ENCODE measurements around the gene COMT. TPM values are rescaled to one million over a fixed set of nuclear protein-coding genes. Genes with fewer than 3 reads are reported as not detected.

COMT gene
- total RNA-seq, 1 donor from 2014 or later, result 150 TPM

GRCh38 chr22:19979712-19980493, 38.3 kb downstream of the COMT start:
- H3K4me1 ChIP-seq, result peaks cover 14 to 20% of the 10 kb centered on the region in 2 donors
- H3K27me3 ChIP-seq, result no peaks in the 10 kb centered on the region
- H3K27ac ChIP-seq, result no peak overlapping the region
- TF ChIP-seq, protein P1, sequence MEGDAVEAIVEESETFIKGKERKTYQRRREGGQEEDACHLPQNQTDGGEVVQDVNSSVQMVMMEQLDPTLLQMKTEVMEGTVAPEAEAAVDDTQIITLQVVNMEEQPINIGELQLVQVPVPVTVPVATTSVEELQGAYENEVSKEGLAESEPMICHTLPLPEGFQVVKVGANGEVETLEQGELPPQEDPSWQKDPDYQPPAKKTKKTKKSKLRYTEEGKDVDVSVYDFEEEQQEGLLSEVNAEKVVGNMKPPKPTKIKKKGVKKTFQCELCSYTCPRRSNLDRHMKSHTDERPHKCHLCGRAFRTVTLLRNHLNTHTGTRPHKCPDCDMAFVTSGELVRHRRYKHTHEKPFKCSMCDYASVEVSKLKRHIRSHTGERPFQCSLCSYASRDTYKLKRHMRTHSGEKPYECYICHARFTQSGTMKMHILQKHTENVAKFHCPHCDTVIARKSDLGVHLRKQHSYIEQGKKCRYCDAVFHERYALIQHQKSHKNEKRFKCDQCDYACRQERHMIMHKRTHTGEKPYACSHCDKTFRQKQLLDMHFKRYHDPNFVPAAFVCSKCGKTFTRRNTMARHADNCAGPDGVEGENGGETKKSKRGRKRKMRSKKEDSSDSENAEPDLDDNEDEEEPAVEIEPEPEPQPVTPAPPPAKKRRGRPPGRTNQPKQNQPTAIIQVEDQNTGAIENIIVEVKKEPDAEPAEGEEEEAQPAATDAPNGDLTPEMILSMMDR (IDR thresholded peaks at IDR 0.05), result no peak
- no peaks in the 10 kb centered on the region for H3K9me3 ChIP-seq
- no peak overlapping the region for H3K4me3 ChIP-seq
- peaks cover 55 to 59% of the 10 kb centered on the region in 2 donors for H3K36me3 ChIP-seq
- no peak for DNase-seq (ENCODE audit: low spot score in 2 of 2)
- intact Hi-C loops (cut with DNase I), result no loop called here

- Histone ChIP-seq H3K36me3 (peaks cover 50 to 54% of the 10 kb centered on the region in 2 donors), H3K4me1 (peaks cover 22 to 27% of the 10 kb centered on the region in 2 donors), H3K27ac (no peak overlapping the region), H3K9me3 (no peaks in the 10 kb centered on the region), H3K27me3 (no peaks in the 10 kb centered on the region), H3K4me3 (no peak overlapping the region)
- no peak for DNase-seq (ENCODE audit: low spot score in 2 of 2)
- TF ChIP-seq, protein P1 (IDR thresholded peaks at IDR 0.05), result no peak
- intact Hi-C loops (cut with DNase I), result no loop called here
Observed at GRCh38 chr22:19980766-19981165, 39.2 kb downstream of the COMT start.

DNA sequence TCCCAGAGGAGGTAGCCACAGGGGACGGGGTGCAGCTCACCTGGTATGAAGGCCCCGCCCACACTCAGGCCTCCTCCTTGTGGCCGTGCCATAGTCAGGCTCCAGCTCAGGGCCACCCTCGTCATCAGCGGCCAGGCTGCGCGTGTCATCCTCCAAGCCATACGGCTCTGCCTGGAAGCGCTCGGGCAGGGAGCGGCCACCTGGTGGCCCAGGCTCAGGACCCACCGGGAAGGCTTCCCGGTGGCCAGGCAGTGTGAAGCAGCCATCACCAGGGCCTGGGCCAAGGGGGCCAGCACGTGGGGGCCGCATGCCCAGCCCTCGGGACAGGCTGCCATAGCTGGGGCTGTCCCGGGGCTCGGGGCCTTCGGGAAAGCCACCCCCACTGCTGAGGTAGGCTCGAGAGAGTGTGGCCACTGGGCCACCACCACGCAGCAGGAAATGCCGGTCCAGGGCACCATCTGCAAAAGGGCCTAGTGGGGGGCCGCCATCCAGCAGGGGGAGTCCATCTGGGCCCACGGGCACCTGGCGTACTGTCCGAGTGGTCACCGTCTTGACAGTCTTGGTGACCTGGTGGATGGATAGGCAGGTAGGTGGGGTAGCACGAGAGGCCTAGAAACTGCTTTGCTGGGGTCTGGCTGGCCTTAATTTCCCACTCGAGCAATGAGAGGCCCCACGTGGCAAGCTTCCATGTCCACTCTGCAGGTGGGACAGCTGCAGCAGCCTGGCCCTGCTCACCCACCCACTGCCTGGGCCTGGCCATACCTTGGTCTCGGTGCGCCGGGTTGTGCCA, 39.8 kb downstream of the COMT start:
- DNase-seq (ENCODE audit: low spot score in 2 of 2), result no peak
- H3K4me1 ChIP-seq, result peaks cover 26 to 31% of the 10 kb centered on the region in 2 donors
- H3K36me3 ChIP-seq, result peaks cover 49 to 53% of the 10 kb centered on the region in 2 donors
- no peak overlapping the region for H3K4me3 ChIP-seq
- TF ChIP-seq, protein P1 (IDR thresholded peaks at IDR 0.05), result no peak
- intact Hi-C loops (cut with DNase I), result no loop called here
- H3K27me3 ChIP-seq, result no peaks in the 10 kb centered on the region
- H3K27ac ChIP-seq, result peak overlapping the region in 1 of 2 donors; percentile 99
- H3K9me3 ChIP-seq, result no peaks in the 10 kb centered on the region

- peaks cover 26 to 31% of the 10 kb centered on the region in 2 donors for H3K4me1 ChIP-seq
- no peak overlapping the region for H3K4me3 ChIP-seq
- no peaks in the 10 kb centered on the region for H3K9me3 ChIP-seq
- no peaks in the 10 kb centered on the region for H3K27me3 ChIP-seq
- intact Hi-C loops (cut with DNase I), result no loop called here
- H3K27ac ChIP-seq, result peak overlapping the region; percentile 44 to 99
- DNase-seq (ENCODE audit: low spot score in 2 of 2), result no peak
- H3K36me3 ChIP-seq, result peaks cover 44 to 45% of the 10 kb centered on the region in 2 donors
- TF ChIP-seq, protein P1 (IDR thresholded peaks at IDR 0.05), result no peak
Observed at GRCh38 chr22:19981961-19982920, 40.7 kb downstream of the COMT start.

GRCh38 chr22:19982991-19983578, 41.5 kb downstream of the COMT start:
- Histone ChIP-seq H3K36me3 (peaks cover 36 to 37% of the 10 kb centered on the region in 2 donors), H3K4me1 (peaks cover 26 to 34% of the 10 kb centered on the region in 2 donors), H3K27ac (peak overlapping the region; percentile 97 to 99), H3K27me3 (no peaks in the 10 kb centered on the region), H3K4me3 (no peak overlapping the region), H3K9me3 (no peaks in the 10 kb centered on the region)
- DNase-seq (ENCODE audit: low spot score in 2 of 2), result no peak
- TF ChIP-seq, protein P1 (IDR thresholded peaks at IDR 0.05), result no peak
- intact Hi-C loops (cut with DNase I), result no loop called here
